HCT116 (cell line): ENCODE results near the gene THAP5. TPM values are rescaled to one million over a fixed set of nuclear protein-coding genes. Genes with fewer than 3 reads are reported as not detected.

Experiments used
- ATAC-seq: fragments of 200-7000 bp; cut with Tn5 transposase; 2 replicates; pipeline ENCODE4 v1.9.1; 2020; ENCODE audit warnings: mild to moderate bottlenecking, moderate library complexity
- BruUV-seq: library from RNA; stranded (reverse); fragments of 400-500 nt; replicated peaks from 2 replicates; lab custom pipeline; 2021; lab: Mats Ljungman, UMichigan
- CTCF ChIA-PET: fragments of 300-600 bp; sonication (Branson Sonifier 250); formaldehyde crosslinking; loops from one replicate; lab custom pipeline; 2021; ENCODE audit warnings: antibody characterized with exemption; lab: Charles Lee
- POLR2A ChIA-PET: fragments of 300-600, 350-600 bp; sonication (Branson Sonifier 250); formaldehyde crosslinking; loops from one replicate; lab custom pipeline; 2021; ENCODE audit warnings: antibody characterized with exemption; lab: Charles Lee
- RAD21 ChIA-PET, 2 experiments: fragments of 300-600 bp; sonication (Branson Sonifier 250); formaldehyde crosslinking; loops; one replicate each; lab custom pipeline; 2023; ENCODE audit warnings: low total read pairs in 2 of 2; ENCODE audit not compliant: uncharacterized antibody in 2 of 2, unreplicated experiment in 2 of 2, low non-redundant PET in 1 of 2; lab: Charles Lee
- DNase-seq: peaks from one replicate; pipeline ENCODE4 v3.0.0-alpha.2; 2010; ENCODE audit warnings: low read depth, low spot score
- H2AFZ ChIP-seq: fragments of 200-600 bp; shearing (Covaris generic), sonication (generic); 2 replicates; pipeline ENCODE4 v1.6.1; 2017; ENCODE audit warnings: low read depth, mixed run types, mixed read lengths, antibody characterized with exemption, low read length; ENCODE audit not compliant: poor library complexity, severe bottlenecking
- H3K27ac ChIP-seq: 2 replicates; pipeline ENCODE4 v1.5.1; 2012; ENCODE audit warnings: low read depth, low read length
- H3K27me3 ChIP-seq: fragments of 200-600 bp; sonication (generic); 2 replicates; pipeline ENCODE4 v1.6.1; 2016; ENCODE audit warnings: mixed run types, low read length, mixed read lengths; ENCODE audit not compliant: insufficient read depth
- H3K36me3 ChIP-seq, 2 experiments: fragments of 200-500 bp in 1 of 2; fragments of 200-600 bp in 1 of 2; sonication (Bioruptor generic) in 1 of 2; sonication (generic) in 1 of 2; 2 replicates each; pipeline versions ENCODE4 v1.5.1 to v1.6.1; 2014 to 2016; ENCODE audit warnings: low read length in 2 of 2, inconsistent platforms in 1 of 2, mixed read lengths in 1 of 2, mixed run types in 1 of 2; ENCODE audit not compliant: insufficient read depth in 2 of 2, control insufficient read depth in 1 of 2
- H3K4me1 ChIP-seq, 2 experiments: fragments of 200-600 bp in 1 of 2; sonication (generic) in 1 of 2; 2 replicates each; pipeline versions ENCODE4 v1.5.1 to v1.6.1; 2012 to 2017; ENCODE audit warnings: low read length in 2 of 2, inconsistent platforms in 1 of 2, mild to moderate bottlenecking in 1 of 2, mixed read lengths in 1 of 2, mixed run types in 1 of 2, moderate library complexity in 1 of 2; ENCODE audit not compliant: insufficient read depth in 2 of 2, control insufficient read depth in 1 of 2
- H3K4me2 ChIP-seq: fragments of 200-600 bp; sonication (generic); 2 replicates; pipeline ENCODE4 v1.6.1; 2017; ENCODE audit warnings: mixed run types, low read length, mixed read lengths
- H3K4me3 ChIP-seq, 2 experiments: fragments of 200-600 bp in 1 of 2; sonication (generic) in 1 of 2; replicated peaks in 1 of 2; 2 replicates each; pipeline ENCODE4 v1.5.1; 2011 to 2016; ENCODE audit warnings: low read length in 2 of 2, control low read depth in 1 of 2, low read depth in 1 of 2, mild to moderate bottlenecking in 1 of 2, mixed read lengths in 1 of 2, mixed run types in 1 of 2
- H3K79me2 ChIP-seq: fragments of 200-600 bp; sonication (generic); 2 replicates; pipeline ENCODE4 v1.6.1; 2017; ENCODE audit warnings: mild to moderate bottlenecking, mixed run types, low read length, moderate library complexity, mixed read lengths; ENCODE audit not compliant: insufficient read depth
- H3K9ac ChIP-seq: fragments of 200-600 bp; sonication (generic); 2 replicates; pipeline ENCODE4 v1.6.1; 2016; ENCODE audit warnings: low read length, mixed read lengths
- H3K9me2 ChIP-seq: fragments of 200-600 bp; sonication (generic), shearing (Covaris generic); 2 replicates; pipeline ENCODE4 v1.6.1; 2017; ENCODE audit warnings: mixed run types, mild to moderate bottlenecking, moderate library complexity; ENCODE audit not compliant: insufficient read depth
- H3K9me3 ChIP-seq, 2 experiments: fragments of 200-500 bp in 1 of 2; fragments of 200-600 bp in 1 of 2; sonication (Bioruptor generic) in 1 of 2; sonication (generic) in 1 of 2; 2 replicates each; pipeline ENCODE4 v1.6.1; 2014 to 2017; ENCODE audit warnings: low read length in 2 of 2, mixed read lengths in 2 of 2, inconsistent platforms in 1 of 2, low read depth in 1 of 2, mild to moderate bottlenecking in 1 of 2, mixed run types in 1 of 2, moderate library complexity in 1 of 2; ENCODE audit not compliant: control insufficient read depth in 1 of 2, insufficient read depth in 1 of 2
- H4K20me1 ChIP-seq: fragments of 200-600 bp; sonication (generic), shearing (Covaris generic); 2 replicates; pipeline ENCODE4 v1.6.1; 2017; ENCODE audit warnings: mixed run types, mild to moderate bottlenecking, moderate library complexity; ENCODE audit not compliant: insufficient read depth
- CBX3 ChIP-seq: IDR thresholded peaks from 2 replicates; pipeline ENCODE4 v1.6.1; 2012; ENCODE audit warnings: low read depth
- CEBPB ChIP-seq: IDR thresholded peaks from 2 replicates; pipeline ENCODE4 v1.6.1; 2012; ENCODE audit warnings: low read depth
- EZH2 ChIP-seq: fragments of 200-600 bp; sonication (generic); IDR thresholded peaks from 2 replicates; pipeline ENCODE4 v1.6.1; 2017; ENCODE audit warnings: antibody characterized with exemption, mixed run types
- SIN3A ChIP-seq: IDR thresholded peaks from 2 replicates; pipeline ENCODE4 v1.6.1; 2012; ENCODE audit warnings: low read depth
- SRF ChIP-seq: IDR thresholded peaks from 2 replicates; pipeline ENCODE4 v1.6.1; 2012; ENCODE audit warnings: low read depth
- intact Hi-C: fragments of 100-400 bp; cut with micrococcal nuclease; formaldehyde crosslinking; loops from 2 replicates; pipeline ENCODE4 v1.10.0; 2022
- total RNA-seq: library from RNA; stranded (reverse); gene quantifications from one replicate; pipeline ENCODE4 v1.2.1, GENCODE V29; 2021; ENCODE audit not compliant: unreplicated experiment
- TF ChIP-seq, protein P1 (sequence below): IDR thresholded peaks from 2 replicates; pipeline ENCODE4 v1.6.1; 2012

Gene THAP5
- total RNA-seq, 1 experiment from 2014 or later, result 29.3 TPM

DNA sequence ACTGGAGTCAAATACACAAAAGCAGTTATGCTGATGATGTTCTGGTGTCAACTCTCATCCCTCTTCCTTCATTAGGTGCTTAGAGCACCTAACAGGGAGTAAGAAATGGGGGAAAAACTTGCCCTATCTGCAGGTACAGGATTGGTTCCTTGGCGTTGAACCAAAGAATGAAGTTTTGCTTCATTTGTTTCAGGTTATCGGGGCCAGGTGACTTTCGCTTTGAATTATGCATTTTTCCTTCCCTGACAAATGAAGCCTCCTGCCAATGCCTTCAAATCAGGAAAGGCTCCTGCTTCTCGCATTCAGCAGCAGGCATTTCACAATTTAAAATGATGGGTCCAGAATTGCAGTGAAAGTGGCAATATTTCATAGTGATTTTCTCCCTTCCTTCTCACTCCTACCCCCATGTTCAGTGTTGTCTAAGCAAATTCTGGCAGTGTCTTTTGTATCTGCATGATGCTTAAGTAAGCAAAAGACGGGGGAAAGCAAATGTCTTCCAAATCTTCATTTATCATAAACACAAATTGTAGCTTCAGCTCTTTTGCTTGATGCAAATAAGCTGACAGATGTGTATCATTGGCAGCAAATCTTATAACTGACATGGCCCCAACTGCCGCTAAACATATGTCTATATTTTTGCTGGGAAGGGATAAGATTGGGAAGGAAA lies 29.5 kb upstream of the THAP5 start:
- BruUV-seq, result no TSS peak
- no peaks in the 10 kb centered on the region for H3K9me2 ChIP-seq
- H3K27ac ChIP-seq, result no peak overlapping the region
- H2AFZ ChIP-seq, result no peak overlapping the region
- H3K27me3 ChIP-seq, result no peaks in the 10 kb centered on the region
- no peak overlapping the region for H3K4me2 ChIP-seq
- intact Hi-C loops, result no loop called here
- no peaks in the 10 kb centered on the region for H3K36me3 ChIP-seq
- no peaks in the 10 kb centered on the region for H3K79me2 ChIP-seq
- H3K4me1 ChIP-seq, result peaks cover 2 to 12% of the 10 kb centered on the region in 2 experiments; a peak in 3 of 4 replicates
- no peaks in the 10 kb centered on the region for H4K20me1 ChIP-seq
- no peaks in the 10 kb centered on the region for H3K9me3 ChIP-seq
- ChIA-PET CTCF (no interaction called here), RAD21 (no interaction called here), POLR2A (no interaction called here)
- H3K4me3 ChIP-seq, result no peak overlapping the region
- ATAC-seq, result no peak
- DNase-seq, result no peak
- H3K9ac ChIP-seq, result no peak overlapping the region
- TF ChIP-seq SRF (no peak), SIN3A (no peak)

DNA sequence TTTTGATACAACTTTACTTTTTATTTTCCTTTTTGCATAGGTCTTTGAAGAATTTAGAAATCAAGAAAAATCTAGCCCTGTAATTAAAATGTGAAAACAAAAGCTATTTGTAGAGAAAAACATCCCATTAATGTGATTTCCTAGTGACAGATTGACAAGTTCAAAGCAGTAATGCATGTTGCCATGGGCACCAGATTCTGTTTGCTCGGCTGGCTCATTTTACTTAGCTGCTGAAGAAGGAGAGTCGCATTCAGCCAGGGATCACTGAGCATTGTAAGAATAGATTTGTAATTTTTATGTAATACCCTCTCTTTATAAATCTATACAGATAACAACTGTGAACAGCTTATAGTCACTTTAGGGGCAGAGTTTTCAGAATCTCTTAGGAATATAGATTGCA lies 28.6 kb upstream of the THAP5 start:
- Histone ChIP-seq H3K27me3 (no peaks in the 10 kb centered on the region), H3K4me3 (no peak overlapping the region), H3K4me1 (peaks cover under 1 to 4% of the 10 kb centered on the region in 2 experiments; a peak in 3 of 4 replicates), H3K9ac (no peak overlapping the region), H3K4me2 (no peak overlapping the region), H4K20me1 (no peaks in the 10 kb centered on the region), H3K9me3 (no peaks in the 10 kb centered on the region), H3K27ac (no peak overlapping the region), H3K9me2 (no peaks in the 10 kb centered on the region), H2AFZ (no peak overlapping the region), H3K79me2 (no peaks in the 10 kb centered on the region), H3K36me3 (no peaks in the 10 kb centered on the region)
- ChIA-PET POLR2A (no interaction called here), CTCF (no interaction called here), RAD21 (no interaction called here)
- no peak for TF ChIP-seq CEBPB
- TF ChIP-seq, protein P1, sequence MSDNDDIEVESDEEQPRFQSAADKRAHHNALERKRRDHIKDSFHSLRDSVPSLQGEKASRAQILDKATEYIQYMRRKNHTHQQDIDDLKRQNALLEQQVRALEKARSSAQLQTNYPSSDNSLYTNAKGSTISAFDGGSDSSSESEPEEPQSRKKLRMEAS, result no peak
- no peak for TF ChIP-seq EZH2
- TF ChIP-seq SIN3A, result no peak
- no peak for TF ChIP-seq CBX3
- no peak for DNase-seq
- no TSS peak for BruUV-seq
- ATAC-seq, result no peak
- intact Hi-C loops, result no loop called here
